ENCODE results near the gene UBE4B. TPM values are rescaled to one million over a fixed set of nuclear protein-coding genes. Genes with fewer than 3 reads are reported as not detected.

Gene UBE4B
- total and polyA plus RNA-seq, 2 experiments from 2014 or later = 28.4 to 115 TPM

DNA sequence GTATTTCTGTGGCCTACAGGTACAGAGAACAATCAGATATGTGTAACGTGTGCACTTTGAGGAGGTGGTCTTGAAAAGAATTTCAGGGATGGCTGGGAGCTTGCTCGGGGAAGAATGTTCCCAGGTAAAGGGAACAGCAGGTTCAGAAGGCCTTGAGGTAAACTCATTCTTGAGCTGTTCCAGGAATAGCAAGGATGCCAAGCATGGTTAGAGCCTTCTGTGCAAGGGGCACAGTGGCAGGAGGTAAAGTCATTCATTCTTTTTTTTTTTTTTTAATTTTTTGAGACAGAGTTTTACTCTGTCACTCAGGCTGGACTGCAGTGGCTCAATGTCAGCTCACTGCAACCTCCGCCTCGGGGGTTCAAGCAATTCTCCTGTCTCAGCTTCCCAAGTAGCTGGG, 10.0 kb downstream of the UBE4B start (continued):
- TF ChIP-seq ZNF462 (CRISPR knock-in tag; IDR thresholded peaks at IDR 0.05) = no peak

DNA sequence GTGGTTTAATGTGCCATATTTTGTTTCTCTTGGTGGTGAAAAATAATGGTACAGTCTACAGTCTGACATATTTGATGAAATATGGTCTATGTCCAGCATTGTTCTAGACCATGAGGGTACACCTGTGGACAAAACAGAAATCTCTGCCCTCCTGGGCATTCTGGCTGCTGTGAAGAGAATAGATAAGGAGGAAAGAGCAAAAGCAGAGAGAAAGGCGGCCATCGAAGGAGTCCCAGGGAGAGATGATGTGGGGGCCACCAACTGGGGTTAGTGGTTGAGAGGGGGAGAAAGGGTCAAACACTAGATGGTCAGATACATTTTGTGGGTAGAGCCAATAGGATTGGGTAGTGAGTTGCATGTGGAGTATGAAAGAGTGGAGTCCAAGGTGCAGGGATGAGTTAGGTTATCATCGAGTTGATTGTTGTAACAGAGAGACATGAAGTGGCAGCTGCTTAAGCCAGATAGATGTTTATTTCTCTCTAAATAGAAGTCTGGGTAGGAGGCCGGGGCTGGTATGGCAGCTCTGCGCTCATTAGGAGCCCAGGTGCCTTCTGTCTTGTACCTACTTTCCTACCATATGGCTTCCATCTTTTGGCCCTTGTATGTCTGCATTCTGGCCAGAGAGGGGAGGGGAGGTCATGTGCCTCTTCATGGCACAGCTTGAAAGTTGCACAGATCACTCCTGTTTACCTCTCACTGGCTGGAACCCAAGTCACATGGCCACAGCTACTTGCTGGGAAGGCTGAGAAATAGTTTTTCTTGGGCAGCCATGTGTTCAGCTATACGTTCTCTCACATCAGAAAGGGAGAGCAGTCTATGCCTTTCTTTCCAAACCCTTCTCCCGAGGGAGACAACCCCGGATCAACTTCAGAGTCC, 13.0 kb downstream of the UBE4B start:
- H3F3A ChIP-seq (replicated peaks; ENCODE audit: low read depth) = no peaks in the 10 kb centered on the region
- peak overlapping the region; percentile 51; the same call in 1 of the 2 replicates for H3K27ac ChIP-seq (ENCODE audit: low read depth)
- peaks cover 3% of the 10 kb centered on the region for H3K27me3 Mint-ChIP-seq (ENCODE audit: insufficient read depth, low read depth, poor library complexity)
- H2AFZ ChIP-seq = no peak overlapping the region
- H3K4me2 ChIP-seq = 0 out of 2 replicates have a peak overlapping the region, but pooled peaks have one; percentile 52
- peaks cover 41% of the 10 kb centered on the region for H4K20me1 ChIP-seq (replicated peaks; ENCODE audit: insufficient read depth)
- ATAC-seq = peak; percentile 17; the same call in 2 of the 3 replicates
- no peaks in the 10 kb centered on the region for H3K9me2 ChIP-seq (ENCODE audit: insufficient read depth)
- peaks cover 24% of the 10 kb centered on the region for H3K4me1 Mint-ChIP-seq
- H3K27ac Mint-ChIP-seq = peak overlapping the region; percentile 5; the same call in 1 of the 2 replicates
- peaks cover 19% of the 10 kb centered on the region for H3K4me1 ChIP-seq (ENCODE audit: insufficient read depth)
- no peaks in the 10 kb centered on the region for H3K9me3 Mint-ChIP-seq
- H3K36me3 Mint-ChIP-seq (ENCODE audit: low read depth) = peaks cover 19% of the 10 kb centered on the region
- H3K4me3 Mint-ChIP-seq = no peak overlapping the region; the same call in 2 of the 3 replicates
- no peak overlapping the region for H3K4me3 ChIP-seq
- H3K79me2 ChIP-seq (replicated peaks; ENCODE audit: insufficient read depth) = peaks cover 100% of the 10 kb centered on the region
- no peak for DNase-seq (ENCODE audit: low spot score)
- H3K36me3 ChIP-seq (ENCODE audit: insufficient read depth) = no peaks in the 10 kb centered on the region; the same call in 1 of the 2 replicates
- H3K27me3 ChIP-seq (ENCODE audit: insufficient read depth) = no peaks in the 10 kb centered on the region
- TF ChIP-seq ZNF114 (CRISPR knock-in tag; IDR thresholded peaks at IDR 0.05) (no peak), EZH2phosphoT487 (IDR thresholded peaks at IDR 0.05; ENCODE audit: unreplicated experiment) (no peak), JUNB (IDR thresholded peaks at IDR 0.05; ENCODE audit: unreplicated experiment) (no peak), STAT1 (IDR thresholded peaks at IDR 0.05; ENCODE audit: unreplicated experiment) (no peak), NANOG (IDR thresholded peaks at IDR 0.05; ENCODE audit: borderline replicate concordance) (no peak), POLR2AphosphoS5 (IDR thresholded peaks at IDR 0.05; ENCODE audit: low read depth) (no peak), REST (IDR thresholded peaks at IDR 0.05; ENCODE audit: unreplicated experiment) (no peak)
- TF ChIP-seq, protein P1, sequence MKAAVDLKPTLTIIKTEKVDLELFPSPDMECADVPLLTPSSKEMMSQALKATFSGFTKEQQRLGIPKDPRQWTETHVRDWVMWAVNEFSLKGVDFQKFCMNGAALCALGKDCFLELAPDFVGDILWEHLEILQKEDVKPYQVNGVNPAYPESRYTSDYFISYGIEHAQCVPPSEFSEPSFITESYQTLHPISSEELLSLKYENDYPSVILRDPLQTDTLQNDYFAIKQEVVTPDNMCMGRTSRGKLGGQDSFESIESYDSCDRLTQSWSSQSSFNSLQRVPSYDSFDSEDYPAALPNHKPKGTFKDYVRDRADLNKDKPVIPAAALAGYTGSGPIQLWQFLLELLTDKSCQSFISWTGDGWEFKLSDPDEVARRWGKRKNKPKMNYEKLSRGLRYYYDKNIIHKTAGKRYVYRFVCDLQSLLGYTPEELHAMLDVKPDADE (IDR thresholded peaks at IDR 0.05) = no peak

Measured in GM23338 (cell line).